Measurements from ENCODE around the gene MRPS16. TPM values are rescaled to one million over a fixed set of nuclear protein-coding genes. Genes with fewer than 3 reads are reported as not detected.

Gene MRPS16
- total RNA-seq, 3 donors from 2014 or later = 76.7 to 108 (median 88.9) TPM

- no peak overlapping the region for H3K4me3 ChIP-seq
- no peaks in the 10 kb centered on the region for H3K9me3 ChIP-seq
- ATAC-seq (no peak), DNase-seq (no peak)
- peaks cover 5% of the 10 kb centered on the region for H3K36me3 ChIP-seq (ENCODE audit: low read depth)
- TF ChIP-seq CTCF (IDR thresholded peaks at IDR 0.05) = no peak
- intact Hi-C loops (cut with DNase I, micrococcal nuclease) = no loop called here
- H3K4me1 ChIP-seq (ENCODE audit: low read depth) = no peaks in the 10 kb centered on the region
These were observed 13.4 kb downstream of the MRPS16 start for GRCh38 chr10:73238990-73239566.

GRCh38 chr10:73234695-73235094 is 17.7 kb downstream of the MRPS16 start:
- no peak for DNase-seq
- no peak for TF ChIP-seq CTCF (IDR thresholded peaks at IDR 0.05)
- H3K9me3 ChIP-seq = no peaks in the 10 kb centered on the region
- no peak overlapping the region for H3K4me3 ChIP-seq
- intact Hi-C loops (cut with DNase I, micrococcal nuclease) = no loop called here
- ATAC-seq = no peak
- H3K4me1 ChIP-seq (ENCODE audit: low read depth) = no peaks in the 10 kb centered on the region
- H3K36me3 ChIP-seq (ENCODE audit: low read depth) = no peaks in the 10 kb centered on the region

GRCh38 chr10:73233883-73234282 is 18.6 kb downstream of the MRPS16 start:
- ATAC-seq (no peak), DNase-seq (no peak)
- intact Hi-C loops (cut with DNase I, micrococcal nuclease) = no loop called here
- Histone ChIP-seq H3K4me1 (ENCODE audit: low read depth) (no peaks in the 10 kb centered on the region), H3K4me3 (no peak overlapping the region), H3K9me3 (no peaks in the 10 kb centered on the region), H3K36me3 (ENCODE audit: low read depth) (no peaks in the 10 kb centered on the region)
- no peak for TF ChIP-seq CTCF (IDR thresholded peaks at IDR 0.05)

- no peaks in the 10 kb centered on the region for H3K4me1 ChIP-seq (ENCODE audit: low read depth)
- intact Hi-C loops (cut with DNase I, micrococcal nuclease) = no loop called here
- no peak for TF ChIP-seq CTCF (IDR thresholded peaks at IDR 0.05)
- no peak overlapping the region for H3K4me3 ChIP-seq
- DNase-seq (no peak), ATAC-seq (no peak)
- no peaks in the 10 kb centered on the region for H3K36me3 ChIP-seq (ENCODE audit: low read depth)
- H3K9me3 ChIP-seq = no peaks in the 10 kb centered on the region
These were observed 19.6 kb downstream of the MRPS16 start for GRCh38 chr10:73232887-73233286.

- H3K4me1 ChIP-seq (ENCODE audit: low read depth) = no peaks in the 10 kb centered on the region
- DNase-seq = no peak
- no peaks in the 10 kb centered on the region for H3K9me3 ChIP-seq
- H3K36me3 ChIP-seq (ENCODE audit: low read depth) = no peaks in the 10 kb centered on the region
- H3K4me3 ChIP-seq = no peak overlapping the region
- ATAC-seq = no peak
- intact Hi-C loops (cut with DNase I, micrococcal nuclease) = no loop called here
- no peak for TF ChIP-seq CTCF (IDR thresholded peaks at IDR 0.05)
These were observed 22.9 kb downstream of the MRPS16 start for GRCh38 chr10:73229567-73229966.

- no peak overlapping the region for H3K4me3 ChIP-seq
- H3K9me3 ChIP-seq = no peaks in the 10 kb centered on the region
- H3K36me3 ChIP-seq (ENCODE audit: low read depth) = no peaks in the 10 kb centered on the region
- no peak for ATAC-seq
- H3K4me1 ChIP-seq (ENCODE audit: low read depth) = no peaks in the 10 kb centered on the region
- TF ChIP-seq CTCF (IDR thresholded peaks at IDR 0.05) = no peak
- intact Hi-C loops (cut with DNase I, micrococcal nuclease) = no loop called here
- DNase-seq = no peak
These were observed 24.2 kb downstream of the MRPS16 start for GRCh38 chr10:73228247-73228646.

All from mucosa of descending colon (tissue), 3 donors.